H1 (cell line): ENCODE data around the gene ERG28. TPM values are rescaled to one million over a fixed set of nuclear protein-coding genes. Genes with fewer than 3 reads are reported as not detected.

Experiments used
- CTCF ChIA-PET: fragments of 300-600 bp; sonication (Branson Sonifier 250); formaldehyde crosslinking; loops from one replicate; lab custom pipeline; 2021; ENCODE audit not compliant: partially characterized antibody; lab: Charles Lee
- POLR2A ChIA-PET: fragments of 300-600 bp; sonication (Branson Sonifier 250); formaldehyde crosslinking; loops from one replicate; lab custom pipeline; 2021; ENCODE audit warnings: inconsistent platforms; ENCODE audit not compliant: partially characterized antibody; lab: Charles Lee
- DNase-seq, 2 experiments: peaks; one replicate each; pipeline versions ENCODE4 v3.0.0 to v3.0.0-alpha.2; 2010 to 2022; ENCODE audit warnings: low spot score in 2 of 2, low read depth in 1 of 2, mixed read lengths in 1 of 2
- FAIRE-seq: peaks from 2 replicates; lab custom pipeline; 2011; peaks lifted over from hg19 to GRCh38; lab: Jason Lieb, UNC
- H2AFZ ChIP-seq: 2 replicates; pipeline ENCODE4 v1.8.1; 2012; ENCODE audit warnings: low read length, inconsistent platforms
- H2AK5ac ChIP-seq: 2 replicates; pipeline ENCODE4 v1.6.1; 2013; ENCODE audit warnings: low read depth, low read length
- H2BK120ac ChIP-seq: replicated peaks from 2 replicates; pipeline ENCODE3; 2013; ENCODE audit warnings: low read depth, low read length, inconsistent platforms
- H2BK12ac ChIP-seq: 2 replicates; pipeline ENCODE4 v1.6.1; 2013; ENCODE audit warnings: low read depth, low read length
- H2BK15ac ChIP-seq: 2 replicates; pipeline ENCODE4 v1.6.1; 2013; ENCODE audit warnings: low read length
- H2BK20ac ChIP-seq: 2 replicates; pipeline ENCODE4 v1.6.1; 2013; ENCODE audit warnings: low read length
- H2BK5ac ChIP-seq: 2 replicates; pipeline ENCODE4 v1.6.1; 2013; ENCODE audit warnings: low read depth, low read length
- H3K14ac ChIP-seq: 2 replicates; pipeline ENCODE4 v1.6.1; 2013; ENCODE audit warnings: inconsistent platforms; ENCODE audit not compliant: insufficient read length
- H3K18ac ChIP-seq: 2 replicates; pipeline ENCODE4 v1.6.1; 2013; ENCODE audit warnings: low read length; ENCODE audit errors: extremely low read depth
- H3K23ac ChIP-seq: 2 replicates; pipeline ENCODE4 v1.6.1; 2013; ENCODE audit warnings: inconsistent platforms; ENCODE audit not compliant: insufficient read length
- H3K23me2 ChIP-seq: 2 replicates; pipeline ENCODE4 v1.6.1; 2013; ENCODE audit warnings: low read depth, low read length
- H3K27ac ChIP-seq: 2 replicates; pipeline ENCODE4 v1.6.1; 2011; ENCODE audit warnings: low read depth, low read length, inconsistent platforms
- H3K27me3 ChIP-seq, 4 experiments: replicated peaks in 1 of 4; 1 replicate in 1 of 4; 2 replicates in 3 of 4; pipeline versions ENCODE4 v1.6.1 to v1.8.1; 2011 to 2013; ENCODE audit warnings: low read length in 3 of 4, mild to moderate bottlenecking in 3 of 4, inconsistent platforms in 2 of 4, mixed read lengths in 2 of 4, moderate library complexity in 1 of 4; ENCODE audit not compliant: control insufficient read depth in 3 of 4, insufficient read depth in 3 of 4; ENCODE audit errors: extremely low read depth in 1 of 4
- H3K36me3 ChIP-seq, 4 experiments: 2 replicates each; pipeline versions ENCODE4 v1.6.1 to v1.8.1; 2011 to 2013; ENCODE audit warnings: mild to moderate bottlenecking in 4 of 4, low read length in 3 of 4, moderate library complexity in 2 of 4, control low read depth in 1 of 4, inconsistent platforms in 1 of 4; ENCODE audit not compliant: insufficient read depth in 4 of 4, control insufficient read depth in 2 of 4
- H3K4ac ChIP-seq: replicated peaks from 2 replicates; pipeline ENCODE3; 2013; ENCODE audit warnings: low read length, low read depth, mixed read lengths, inconsistent platforms; ENCODE audit not compliant: insufficient read length
- H3K4me1 ChIP-seq, 4 experiments: replicated peaks in 1 of 4; 1 replicate in 1 of 4; 2 replicates in 3 of 4; pipeline versions ENCODE4 v1.6.1 to v1.8.1; 2011 to 2013; ENCODE audit warnings: low read length in 3 of 4, inconsistent platforms in 2 of 4, mixed read lengths in 1 of 4; ENCODE audit not compliant: insufficient read depth in 4 of 4, control insufficient read depth in 3 of 4
- H3K4me2 ChIP-seq, 2 experiments: 2 replicates each; pipeline versions ENCODE4 v1.6.1 to v1.8.1; 2011 to 2013; ENCODE audit warnings: low read depth in 2 of 2, low read length in 2 of 2, control low read depth in 1 of 2, inconsistent platforms in 1 of 2, mild to moderate bottlenecking in 1 of 2; ENCODE audit not compliant: insufficient read depth in 1 of 2
- H3K4me3 ChIP-seq, 4 experiments: fragments of 200-600, 300-600 bp in 1 of 4; sonication (generic), shearing (Covaris generic), sonication (Bioruptor Twin) in 1 of 4; 2 replicates each; pipeline versions ENCODE4 v1.5.1 to v1.8.1; 2011 to 2016; ENCODE audit warnings: low read length in 4 of 4, low read depth in 3 of 4, control low read depth in 2 of 4, inconsistent platforms in 2 of 4, mild to moderate bottlenecking in 2 of 4, mixed read lengths in 1 of 4, moderate library complexity in 1 of 4; ENCODE audit not compliant: insufficient read depth in 2 of 4; ENCODE audit errors: extremely low read depth in 1 of 4
- H3K56ac ChIP-seq: replicated peaks from 2 replicates; pipeline ENCODE3; 2013; ENCODE audit warnings: low read depth, mild to moderate bottlenecking, mixed read lengths, low read length, inconsistent platforms; ENCODE audit not compliant: insufficient read length
- H3K79me1 ChIP-seq: 2 replicates; pipeline ENCODE4 v1.6.1; 2013; ENCODE audit warnings: low read depth, low read length, control low read depth
- H3K79me2 ChIP-seq, 2 experiments: 2 replicates each; pipeline versions ENCODE4 v1.6.1 to v1.8.1; 2012 to 2013; ENCODE audit warnings: low read length in 2 of 2, mild to moderate bottlenecking in 2 of 2, inconsistent platforms in 1 of 2; ENCODE audit not compliant: insufficient read depth in 2 of 2, control insufficient read depth in 1 of 2
- H3K9ac ChIP-seq, 4 experiments: replicated peaks in 1 of 4; 1 replicate in 1 of 4; 2 replicates in 3 of 4; pipeline versions ENCODE4 v1.6.1 to v1.8.1; 2011 to 2013; ENCODE audit warnings: low read depth in 3 of 4, low read length in 3 of 4, control low read depth in 2 of 4, mild to moderate bottlenecking in 2 of 4, moderate library complexity in 2 of 4, inconsistent platforms in 1 of 4; ENCODE audit errors: extremely low read depth in 1 of 4
- H3K9me3 ChIP-seq, 2 experiments: 2 replicates each; pipeline versions ENCODE4 v1.6.1 to v1.8.1; 2012 to 2013; ENCODE audit warnings: mild to moderate bottlenecking in 2 of 2, moderate library complexity in 2 of 2, control low read depth in 1 of 2, inconsistent platforms in 1 of 2, low read depth in 1 of 2, low read length in 1 of 2, mixed read lengths in 1 of 2; ENCODE audit not compliant: insufficient read depth in 2 of 2
- H4K20me1 ChIP-seq, 2 experiments: replicated peaks in 1 of 2; 2 replicates each; pipeline versions ENCODE3 to v1.8.1; 2011 to 2013; ENCODE audit warnings: inconsistent platforms in 2 of 2, low read length in 2 of 2, mild to moderate bottlenecking in 1 of 2; ENCODE audit not compliant: insufficient read depth in 2 of 2, control insufficient read depth in 1 of 2
- H4K5ac ChIP-seq: 2 replicates; pipeline ENCODE4 v1.6.1; 2013; ENCODE audit warnings: low read length, low read depth, mixed read lengths, inconsistent platforms; ENCODE audit not compliant: insufficient read length
- H4K8ac ChIP-seq: 2 replicates; pipeline ENCODE4 v1.8.0; 2013; ENCODE audit warnings: mild to moderate bottlenecking, moderate library complexity, low read length, inconsistent platforms; ENCODE audit not compliant: insufficient read depth; ENCODE audit errors: extremely low read depth
- H4K91ac ChIP-seq: replicated peaks from 2 replicates; pipeline ENCODE3; 2013; ENCODE audit warnings: low read length, mixed read lengths, inconsistent platforms; ENCODE audit not compliant: insufficient read length
- CREB1 ChIP-seq: IDR thresholded peaks from 2 replicates; pipeline ENCODE4 v1.6.1; 2012; ENCODE audit warnings: inconsistent platforms
- NRF1 ChIP-seq: IDR thresholded peaks from 2 replicates; pipeline ENCODE4 v1.6.1; 2011; ENCODE audit warnings: mild to moderate bottlenecking, low read depth, low read length, improper control_type of control experiment
- WGBS, 2 experiments: shearing (Covaris generic) in 1 of 2; methylation state at CpG; one replicate each; pipeline versions ENCODE4 v1.1.6 to v1.1.7; 2013 to 2015; ENCODE audit warnings: low lambda C conversion rate in 2 of 2, mixed read lengths in 2 of 2, inconsistent platforms in 1 of 2, low coverage in 1 of 2, missing lambda C conversion rate in 1 of 2; ENCODE audit not compliant: insufficient replicate concordance in 2 of 2, insufficient coverage in 1 of 2, insufficient read length in 1 of 2; ENCODE audit errors: extremely low coverage in 1 of 2, missing lambda C conversion rate in 1 of 2; 5-methylcytosine and 5-hydroxymethylcytosine counted together
- polyA plus RNA-seq, 7 experiments: library from polyadenylated mRNA; depleted of rRNA in 3 of 7; stranded (reverse) in 5 of 7; unstranded in 2 of 7; fragments of >200 nt in 5 of 7; fragments of 200-250 nt in 2 of 7; gene quantifications; 1 replicate in 5 of 7; 2 replicates in 1 of 7; 4 replicates in 1 of 7; pipeline versions ENCODE4 v1.2.1 to v1.2.3, GENCODE V29; 2011 to 2013; ENCODE audit warnings: missing spikeins in 2 of 7, mixed read lengths in 2 of 7
- total RNA-seq: library from RNA; stranded (reverse); fragmentation: NEBNext Ultra II Directional; extraction: Animal tissue kit (Norgen Biotek cat#: 25700); gene quantifications from 2 replicates; pipeline ENCODE4 v1.2.1, GENCODE V29; 2021

Gene ERG28
- total and polyA plus RNA-seq, 2 of the 8 experiments (the other 6 are each of a cell fraction or from before 2014, with no cell fraction given) = 32.6 to 56.7 TPM

DNA sequence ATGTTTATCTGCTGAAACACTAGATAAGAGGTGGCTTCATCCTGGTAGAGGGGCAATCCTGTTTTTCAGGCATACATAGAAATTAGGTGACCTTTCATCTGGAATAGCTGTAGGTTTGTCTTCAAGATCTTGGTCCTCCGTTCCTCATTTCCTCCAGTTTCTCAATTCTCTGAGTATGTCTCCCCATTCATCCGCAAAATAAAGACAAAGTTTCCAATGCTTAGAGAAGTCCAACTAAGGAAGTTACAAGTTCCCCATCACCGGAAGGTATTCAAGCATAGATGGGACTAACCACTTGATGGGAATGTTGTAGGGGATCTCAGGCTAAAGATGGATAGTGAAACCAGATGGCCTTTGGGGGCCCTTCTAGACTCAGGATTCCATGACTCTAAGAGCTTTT, 34.3 kb downstream of the ERG28 start:
- H2BK120ac ChIP-seq = no peak overlapping the region
- H3K79me2 ChIP-seq = no peaks in the 10 kb centered on the region
- H3K4me2 ChIP-seq = no peak overlapping the region
- ChIA-PET CTCF (interaction anchor here (1.1 kb wide), 1 partner anchor 9 kb away, joined by 3 read pairs; no protein-coding TSS in a partner anchor), POLR2A (no interaction called here)
- DNase-seq (no peak), FAIRE-seq (no peak)
- no peaks in the 10 kb centered on the region for H3K79me1 ChIP-seq
- H3K23me2 ChIP-seq = peaks cover 2% of the 10 kb centered on the region; the same call in 1 of the 2 replicates
- H3K4me3 ChIP-seq = no peak overlapping the region
- H2BK15ac ChIP-seq = no peak overlapping the region
- 93% methylated on average over 3 of the region's 3 CpGs; no CpG with 5 or more reads in 1 of the 2 experiments for WGBS, 2 experiments
- no peak overlapping the region for H4K5ac ChIP-seq
- no peaks in the 10 kb centered on the region for H3K36me3 ChIP-seq
- H3K9ac ChIP-seq = no peak overlapping the region
- no peak overlapping the region for H2BK20ac ChIP-seq
- no peak overlapping the region for H3K27ac ChIP-seq
- H2BK5ac ChIP-seq = no peak overlapping the region
- no peak overlapping the region for H3K56ac ChIP-seq
- H3K4me1 ChIP-seq = peaks cover 5 to 21% (median 12%) of the 10 kb centered on the region in 4 experiments
- no peak overlapping the region for H3K4ac ChIP-seq
- H2AFZ ChIP-seq = no peak overlapping the region
- no peak overlapping the region for H2BK12ac ChIP-seq
- no peak overlapping the region for H2AK5ac ChIP-seq
- no peaks in the 10 kb centered on the region for H3K9me3 ChIP-seq
- TF ChIP-seq CREB1 = no peak
- no peak for TF ChIP-seq NRF1
- no peak overlapping the region for H4K8ac ChIP-seq
- H3K14ac ChIP-seq = no peak overlapping the region
- H4K20me1 ChIP-seq = no peaks in the 10 kb centered on the region
- no peak overlapping the region for H3K18ac ChIP-seq
- H3K23ac ChIP-seq = no peak overlapping the region
- H3K27me3 ChIP-seq = no peaks in the 10 kb centered on the region
- no peak overlapping the region for H4K91ac ChIP-seq
